ENCODE results near the gene RAB33B. TPM values are rescaled to one million over a fixed set of nuclear protein-coding genes. Genes with fewer than 3 reads are reported as not detected.

Gene RAB33B
- total and polyA plus RNA-seq, 9 of the 15 experiments (the other 6 are each of a cell fraction or from before 2014, with no cell fraction given): 1.7 to 3.7 (median 3.0) TPM

- BruUV-seq (replicated peaks): no TSS peak
- H3K4me2 ChIP-seq (ENCODE audit: insufficient read depth, low read length): no peak overlapping the region
- H3K9me3 ChIP-seq (replicated peaks; ENCODE audit: control insufficient read depth, insufficient read depth, low read depth, low read length): no peaks in the 10 kb centered on the region
- TF ChIP-seq HDAC6 (IDR thresholded peaks at IDR 0.05; ENCODE audit: low read depth, low read length) (no peak), SFPQ (IDR thresholded peaks at IDR 0.05; ENCODE audit: low read depth, low read length) (no peak), FOXK1 (CRISPR knock-in tag; IDR thresholded peaks at IDR 0.05; ENCODE audit: borderline replicate concordance) (no peak)
- peaks cover 2 to 6% of the 10 kb centered on the region in 2 experiments; a peak in 3 of 5 replicates for H3K27me3 ChIP-seq (ENCODE audit: control insufficient read depth in 2 of 2, insufficient read depth in 2 of 2, low read length in 2 of 2)
- in situ Hi-C loops (cut with MboI) (no loop called here), intact Hi-C loops (cut with micrococcal nuclease) (no loop called here)
- no peaks in the 10 kb centered on the region for H3K36me3 ChIP-seq (ENCODE audit: control insufficient read depth, insufficient read depth, low read length)
- H3K9me1 ChIP-seq (ENCODE audit: control insufficient read depth, insufficient read depth, low read length): no peaks in the 10 kb centered on the region
- H3K4me1 ChIP-seq (replicated peaks in 1 of 2; ENCODE audit: control insufficient read depth in 2 of 2, insufficient read depth in 2 of 2, low read length in 2 of 2): peaks cover 0 to 4% of the 10 kb centered on the region in 2 experiments; a peak in 1 of 5 replicates
- no peak for ATAC-seq
- no peak for FAIRE-seq
- H3K9ac ChIP-seq (ENCODE audit: insufficient read depth in 1 of 2, low read depth in 2 of 2, low read length in 2 of 2): no peak overlapping the region
- POLR2A ChIA-PET: no interaction called here
- CTCF ChIA-PET (ENCODE audit: low intra/inter-chr PET ratio): no interaction called here
- no peak overlapping the region for H3K27ac ChIP-seq (ENCODE audit: extremely low read depth, low read depth, low read length)
- WGBS (ENCODE audit: insufficient coverage, low coverage, missing lambda C conversion rate): 8% methylated on average over 3 of the region's 3 CpGs
- H3K4me3 ChIP-seq: no peak overlapping the region
- no peaks in the 10 kb centered on the region for H4K20me1 ChIP-seq (replicated peaks; ENCODE audit: control insufficient read depth, insufficient read depth, low read length)
- H3K79me2 ChIP-seq (ENCODE audit: control insufficient read depth, insufficient read depth, low read length): no peaks in the 10 kb centered on the region
- H2AFZ ChIP-seq (ENCODE audit: low read depth, low read length): no peak overlapping the region
- no peak for DNase-seq (ENCODE audit: extremely low read depth in 1 of 4, low spot score in 3 of 4)
These were observed 29.1 kb downstream of the RAB33B start for GRCh38 chr4:139483000-139483399.

All from K562 (cell line).